ENCODE results near the gene SPACA6.
"Not testable (repeated sequence)": the region's sequence is repeated elsewhere in the genome, so short reads cannot be mapped to it uniquely, and the experiment has no call there.

SPACA6 gene, protein sequence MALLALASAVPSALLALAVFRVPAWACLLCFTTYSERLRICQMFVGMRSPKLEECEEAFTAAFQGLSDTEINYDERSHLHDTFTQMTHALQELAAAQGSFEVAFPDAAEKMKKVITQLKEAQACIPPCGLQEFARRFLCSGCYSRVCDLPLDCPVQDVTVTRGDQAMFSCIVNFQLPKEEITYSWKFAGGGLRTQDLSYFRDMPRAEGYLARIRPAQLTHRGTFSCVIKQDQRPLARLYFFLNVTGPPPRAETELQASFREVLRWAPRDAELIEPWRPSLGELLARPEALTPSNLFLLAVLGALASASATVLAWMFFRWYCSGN

DNA sequence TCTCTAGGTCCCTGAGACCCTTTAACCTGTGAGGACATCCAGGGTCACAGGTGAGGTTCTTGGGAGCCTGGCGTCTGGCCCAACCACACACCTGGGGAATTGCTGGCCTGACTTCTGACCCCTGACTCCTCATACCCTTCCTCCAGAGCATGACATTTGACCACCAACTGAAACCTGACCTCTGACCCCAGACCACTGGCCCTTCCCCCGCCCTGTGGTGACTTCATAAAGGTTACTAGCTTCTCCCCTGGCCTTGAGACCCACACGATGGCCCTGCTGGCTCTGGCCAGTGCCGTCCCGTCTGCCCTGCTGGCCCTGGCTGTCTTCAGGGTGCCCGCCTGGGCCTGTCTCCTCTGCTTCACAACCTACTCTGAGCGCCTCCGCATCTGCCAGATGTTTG lies at the start of gene SPACA6:
Gene SPACA6, plus strand, starts transcription at position 71 of the 400 bp plus-strand sequence. Its CDS starts 197 bp downstream, at position 268.
- DNase-seq = no peak
- Mint-ChIP-seq H3K36me3 (ENCODE audit: low read depth) (peaks cover 2% of the 10 kb centered on the region), H3K4me3 (no peak within 1 kb of the TSS), H3K27ac (peak within 1 kb of the TSS; percentile 16), H3K4me1 (ENCODE audit: low read depth) (peaks cover 15% of the 10 kb centered on the region), H3K9me3 (no peaks in the 10 kb centered on the region), H3K27me3 (peaks cover 4% of the 10 kb centered on the region)

DNA sequence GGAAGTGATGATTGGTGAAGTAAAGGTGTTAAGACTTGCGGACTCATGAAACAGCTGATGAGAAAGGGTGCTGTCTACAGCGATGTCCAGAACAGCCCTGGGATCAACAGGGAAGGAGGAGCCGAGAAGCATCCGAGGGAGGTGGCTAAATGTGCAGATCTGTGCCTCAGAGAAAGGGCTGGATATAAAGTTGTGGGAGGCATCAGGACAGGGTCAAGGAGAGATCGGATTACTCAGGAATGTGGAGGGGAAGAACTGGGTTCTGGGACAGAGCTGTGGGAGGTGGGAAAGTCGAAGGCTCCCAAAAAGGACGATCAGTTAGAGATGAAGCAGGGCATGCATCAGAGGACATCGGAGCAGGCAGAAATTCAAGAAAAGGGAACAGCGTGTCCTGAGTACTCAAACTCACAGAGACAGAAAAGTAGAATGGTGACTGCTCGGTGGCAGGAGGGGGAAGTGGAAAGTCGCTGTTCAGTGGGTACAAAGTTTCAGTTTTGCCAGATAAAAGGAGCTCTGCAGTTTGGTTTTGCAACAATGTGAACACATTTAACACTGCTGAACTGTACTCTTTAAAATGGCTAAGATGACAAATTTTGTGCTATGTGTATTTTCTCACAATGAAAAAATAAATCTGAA lies 48.4 kb upstream of the SPACA6 start:
- H3K4me3 Mint-ChIP-seq = no peak overlapping the region
- no peak overlapping the region for H3K27ac Mint-ChIP-seq
- H3K9me3 Mint-ChIP-seq = no peaks in the 10 kb centered on the region
- DNase-seq = no peak
- peaks cover 45% of the 10 kb centered on the region for H3K27me3 Mint-ChIP-seq
- no peaks in the 10 kb centered on the region for H3K36me3 Mint-ChIP-seq (ENCODE audit: low read depth)
- no peaks in the 10 kb centered on the region for H3K4me1 Mint-ChIP-seq (ENCODE audit: low read depth)

DNA sequence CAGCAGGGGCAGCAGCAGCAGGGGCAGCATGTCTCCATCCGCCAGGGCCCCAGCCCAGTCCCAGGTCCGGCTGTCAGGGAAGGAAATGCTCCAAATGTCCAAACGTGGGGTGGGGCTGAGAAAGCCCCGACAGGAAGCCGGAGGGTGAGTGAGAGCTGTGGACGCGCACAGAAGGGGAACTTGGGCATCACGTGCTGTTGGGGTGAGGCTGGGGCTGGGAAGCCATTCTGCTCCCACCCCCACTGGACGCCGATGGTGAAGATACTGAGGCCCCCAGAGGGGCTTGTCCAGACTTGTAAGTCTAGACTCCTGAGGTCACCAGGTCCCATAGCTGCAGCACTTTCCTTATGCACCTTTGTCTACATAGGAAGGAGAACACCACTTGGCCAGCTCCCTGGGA lies 46.4 kb upstream of the SPACA6 start, which contains the start of gene SIGLEC14:
Gene SIGLEC14, minus strand, starts transcription at position 96 of the 400 bp plus-strand sequence. Its CDS starts 66 bp downstream, at position 30.
- not testable (repeated sequence) for H3K36me3 Mint-ChIP-seq (ENCODE audit: low read depth); DNase-seq; H3K9me3 Mint-ChIP-seq; H3K27ac Mint-ChIP-seq; H3K4me1 Mint-ChIP-seq (ENCODE audit: low read depth); H3K4me3 Mint-ChIP-seq
- peaks cover 44% of the 10 kb centered on the region for H3K27me3 Mint-ChIP-seq

DNA sequence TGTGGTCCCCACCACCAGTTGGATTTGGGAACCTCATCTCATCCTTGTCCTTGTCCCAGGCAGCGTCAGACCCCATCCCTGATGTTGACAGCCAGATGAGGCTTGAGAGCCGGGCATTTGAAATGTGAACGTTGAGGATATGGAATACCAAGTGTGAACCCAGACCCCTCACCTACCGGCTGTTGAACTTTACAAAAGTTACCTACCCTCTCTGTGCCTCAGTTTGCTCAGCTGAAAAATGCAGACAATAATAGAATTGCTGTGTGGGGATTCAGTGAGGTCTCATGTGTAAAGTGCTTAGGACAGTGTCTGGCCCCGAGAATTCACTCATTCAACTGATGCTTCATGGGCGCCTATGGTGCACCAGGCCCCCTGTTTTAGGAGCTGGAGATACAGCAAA lies 45.8 kb upstream of the SPACA6 start:
- H3K4me3 Mint-ChIP-seq = no peak overlapping the region
- no peaks in the 10 kb centered on the region for H3K9me3 Mint-ChIP-seq
- no peaks in the 10 kb centered on the region for H3K36me3 Mint-ChIP-seq (ENCODE audit: low read depth)
- peaks cover 49% of the 10 kb centered on the region for H3K27me3 Mint-ChIP-seq
- DNase-seq = no peak
- H3K27ac Mint-ChIP-seq = no peak overlapping the region
- H3K4me1 Mint-ChIP-seq (ENCODE audit: low read depth) = no peaks in the 10 kb centered on the region

DNA sequence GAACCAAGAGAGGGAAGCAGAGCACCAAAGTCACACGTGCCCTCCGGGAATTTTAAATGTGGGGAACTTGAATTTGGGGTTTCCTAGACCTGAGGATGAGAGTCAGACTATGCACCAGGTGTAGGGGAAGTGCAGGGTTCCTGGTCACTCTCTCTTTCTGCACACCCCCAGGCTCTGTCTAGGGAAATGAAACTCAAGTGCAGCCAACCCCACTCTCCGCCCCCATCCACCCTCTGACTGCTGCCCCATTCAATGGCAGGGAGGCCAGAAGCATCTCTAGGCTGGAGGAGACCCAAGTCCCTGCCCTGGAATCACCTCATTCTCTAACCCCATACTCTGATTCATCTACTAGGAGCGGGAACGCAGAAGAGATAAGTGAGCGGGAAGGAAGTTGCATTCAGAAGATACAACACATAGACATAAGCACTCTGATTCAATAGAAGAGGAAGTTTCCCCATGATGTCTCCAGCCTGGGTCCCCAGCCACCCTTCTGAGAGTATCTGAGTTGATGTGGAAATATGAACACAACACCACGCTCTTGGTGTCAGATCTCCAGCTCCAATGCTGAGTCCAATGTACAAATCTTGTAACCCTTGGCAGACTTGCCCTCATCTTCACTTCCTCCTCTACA lies 41.8 kb upstream of the SPACA6 start:
- peaks cover 55% of the 10 kb centered on the region for H3K27me3 Mint-ChIP-seq
- no peak overlapping the region for H3K4me3 Mint-ChIP-seq
- no peak overlapping the region for H3K27ac Mint-ChIP-seq
- H3K4me1 Mint-ChIP-seq (ENCODE audit: low read depth) = no peaks in the 10 kb centered on the region
- peaks cover 5% of the 10 kb centered on the region for H3K9me3 Mint-ChIP-seq
- DNase-seq = no peak
- H3K36me3 Mint-ChIP-seq (ENCODE audit: low read depth) = no peaks in the 10 kb centered on the region

DNA sequence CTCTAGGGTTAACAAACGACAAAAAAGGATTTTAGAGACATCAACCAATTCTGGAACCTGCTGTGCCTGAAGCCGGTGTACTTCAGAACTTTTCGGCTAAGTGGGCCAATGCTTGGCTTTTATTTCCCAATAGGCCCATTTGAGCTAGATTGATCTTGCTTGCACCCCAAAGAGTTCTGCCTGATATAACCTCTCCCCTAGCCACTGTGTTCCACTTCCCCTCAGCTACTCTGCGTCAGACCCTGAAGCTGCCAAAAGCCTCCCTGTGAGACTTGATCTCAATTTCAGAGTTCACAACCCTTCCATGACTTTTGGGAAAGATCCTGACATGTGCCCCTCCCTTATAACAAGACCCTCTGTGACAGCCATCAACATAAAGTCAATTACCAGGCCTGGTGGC lies 40.9 kb upstream of the SPACA6 start:
- Mint-ChIP-seq H3K27ac (no peak overlapping the region), H3K4me1 (ENCODE audit: low read depth) (peaks cover 5% of the 10 kb centered on the region), H3K36me3 (ENCODE audit: low read depth) (no peaks in the 10 kb centered on the region), H3K4me3 (no peak overlapping the region), H3K9me3 (peaks cover 5% of the 10 kb centered on the region), H3K27me3 (peaks cover 53% of the 10 kb centered on the region)
- no peak for DNase-seq

DNA sequence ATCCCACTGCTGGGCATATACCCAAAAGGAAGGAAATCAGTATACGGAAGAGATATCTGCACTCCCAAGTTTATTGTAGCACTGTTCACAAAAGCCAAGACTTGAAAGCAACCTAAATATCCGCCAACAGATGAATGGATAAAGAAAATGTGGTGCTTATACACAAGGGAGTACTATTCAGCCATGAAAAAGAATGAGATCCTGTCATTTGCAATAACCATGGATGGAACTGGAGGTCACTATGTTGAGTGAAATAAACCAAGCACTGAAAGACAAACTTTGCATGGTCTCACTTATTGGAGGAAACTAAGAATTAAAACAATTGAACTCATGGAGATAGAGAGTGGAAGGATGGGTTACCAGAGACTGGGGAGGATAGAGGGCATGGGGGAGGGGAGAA lies 40.0 kb upstream of the SPACA6 start:
- no peak overlapping the region for H3K27ac Mint-ChIP-seq
- peaks cover 5% of the 10 kb centered on the region for H3K4me1 Mint-ChIP-seq (ENCODE audit: low read depth)
- no peaks in the 10 kb centered on the region for H3K36me3 Mint-ChIP-seq (ENCODE audit: low read depth)
- H3K27me3 Mint-ChIP-seq = peaks cover 49% of the 10 kb centered on the region
- peaks cover 5% of the 10 kb centered on the region for H3K9me3 Mint-ChIP-seq
- no peak overlapping the region for H3K4me3 Mint-ChIP-seq
- DNase-seq = no peak

DNA sequence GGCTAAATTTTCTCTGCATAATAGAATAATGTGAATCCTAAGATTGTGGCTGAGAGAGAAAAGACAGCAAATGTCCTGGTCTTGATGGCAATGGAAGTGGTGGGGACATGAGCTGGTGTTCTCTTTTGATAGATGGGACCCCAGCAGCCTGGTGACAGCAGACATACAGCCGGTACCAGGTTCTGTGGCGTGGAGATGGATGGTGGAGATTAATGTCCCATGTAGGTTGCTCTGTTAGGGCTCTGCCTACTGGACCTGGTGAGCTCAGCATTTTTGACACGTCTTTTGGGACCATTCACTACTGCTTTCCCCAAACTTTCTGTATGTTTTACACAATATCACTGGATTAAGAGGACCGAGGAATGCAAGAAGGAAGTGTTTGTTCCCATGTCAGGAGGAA lies 38.3 kb upstream of the SPACA6 start:
- Mint-ChIP-seq H3K9me3 (peaks cover 5% of the 10 kb centered on the region), H3K4me3 (no peak overlapping the region), H3K27me3 (peaks cover 39% of the 10 kb centered on the region), H3K36me3 (ENCODE audit: low read depth) (no peaks in the 10 kb centered on the region), H3K27ac (no peak overlapping the region), H3K4me1 (ENCODE audit: low read depth) (peaks cover 5% of the 10 kb centered on the region)
- no peak for DNase-seq

DNA sequence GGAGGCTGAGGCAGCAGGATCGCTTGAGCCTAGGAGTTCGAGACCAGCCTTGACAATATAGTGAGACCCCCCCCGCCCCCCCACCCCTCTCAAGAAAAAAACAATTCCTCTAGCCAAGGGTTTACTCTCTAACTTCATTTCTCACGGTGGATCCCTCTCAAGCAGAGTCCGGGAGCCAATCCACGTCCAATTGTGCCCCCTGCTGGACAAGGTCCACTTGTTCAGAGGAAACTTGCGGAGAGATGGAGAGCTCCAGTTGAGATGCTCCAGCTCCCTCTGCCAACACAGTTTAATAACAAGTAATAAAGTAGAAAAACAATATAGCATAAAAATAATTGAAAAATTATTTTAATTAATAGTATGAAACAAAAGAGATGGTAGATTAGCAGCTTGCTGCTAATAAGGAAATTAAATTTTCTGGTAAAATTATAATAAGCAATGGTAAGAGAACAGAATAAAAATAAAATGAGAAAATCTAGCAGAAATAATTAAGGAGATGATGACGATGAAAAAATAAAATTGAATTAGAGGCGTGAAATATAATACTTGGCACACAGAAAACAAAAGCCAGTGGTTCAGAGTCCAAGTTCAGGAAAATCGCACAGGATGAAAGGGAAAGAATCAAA lies 32.0 kb upstream of the SPACA6 start:
- peaks cover 5% of the 10 kb centered on the region for H3K4me1 Mint-ChIP-seq (ENCODE audit: low read depth)
- no peak overlapping the region for H3K4me3 Mint-ChIP-seq
- H3K27ac Mint-ChIP-seq = no peak overlapping the region
- no peaks in the 10 kb centered on the region for H3K36me3 Mint-ChIP-seq (ENCODE audit: low read depth)
- H3K27me3 Mint-ChIP-seq = peaks cover 35% of the 10 kb centered on the region
- DNase-seq = peak; percentile 68
- peaks cover 2% of the 10 kb centered on the region for H3K9me3 Mint-ChIP-seq

DNA sequence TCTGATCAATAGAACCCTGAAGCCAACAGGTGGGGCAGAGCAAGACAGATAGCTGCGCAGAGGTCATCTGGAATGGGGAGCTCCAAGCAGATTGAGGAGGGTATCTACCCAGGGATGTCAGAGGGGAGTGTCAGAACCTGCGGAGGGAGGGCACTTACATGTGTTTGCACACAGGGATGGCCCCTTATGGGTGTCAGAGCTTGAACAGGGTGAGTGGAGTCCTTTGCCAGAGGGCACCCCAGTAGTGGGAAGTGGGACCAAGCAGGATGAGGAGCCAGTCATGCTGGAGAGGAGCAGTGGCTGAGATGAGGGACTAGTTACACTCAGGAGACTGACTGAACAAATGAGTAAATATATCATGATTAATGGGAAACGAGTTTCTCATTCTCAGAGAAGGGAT lies 29.5 kb upstream of the SPACA6 start:
- no peak overlapping the region for H3K27ac Mint-ChIP-seq
- peaks cover 6% of the 10 kb centered on the region for H3K4me1 Mint-ChIP-seq (ENCODE audit: low read depth)
- H3K9me3 Mint-ChIP-seq = peaks cover 2% of the 10 kb centered on the region
- H3K27me3 Mint-ChIP-seq = peaks cover 41% of the 10 kb centered on the region
- no peak for DNase-seq
- no peak overlapping the region for H3K4me3 Mint-ChIP-seq
- H3K36me3 Mint-ChIP-seq (ENCODE audit: low read depth) = no peaks in the 10 kb centered on the region

DNA sequence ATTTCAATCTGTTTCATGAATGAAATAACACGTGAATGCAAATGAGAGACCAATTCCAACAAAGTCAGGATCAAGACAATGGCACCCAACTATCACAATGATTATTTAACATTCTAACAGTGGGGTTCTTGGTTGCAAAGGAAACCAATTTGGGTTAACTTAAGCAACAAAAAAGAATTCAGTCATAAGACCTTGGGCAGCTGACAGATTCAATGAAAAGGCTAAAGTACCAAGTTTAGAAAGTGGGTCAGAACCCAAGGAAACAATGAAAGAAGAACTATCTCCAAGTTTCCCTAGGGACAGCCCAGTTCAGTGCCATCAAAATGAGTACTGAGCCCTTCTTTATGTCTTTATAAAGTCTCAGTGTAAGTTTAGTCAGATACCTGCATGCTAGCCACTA lies 29.0 kb upstream of the SPACA6 start:
- Mint-ChIP-seq H3K27me3 (peaks cover 41% of the 10 kb centered on the region), H3K27ac (no peak overlapping the region), H3K4me3 (no peak overlapping the region), H3K36me3 (ENCODE audit: low read depth) (no peaks in the 10 kb centered on the region), H3K4me1 (ENCODE audit: low read depth) (peaks cover 10% of the 10 kb centered on the region), H3K9me3 (peaks cover 2% of the 10 kb centered on the region)
- no peak for DNase-seq

DNA sequence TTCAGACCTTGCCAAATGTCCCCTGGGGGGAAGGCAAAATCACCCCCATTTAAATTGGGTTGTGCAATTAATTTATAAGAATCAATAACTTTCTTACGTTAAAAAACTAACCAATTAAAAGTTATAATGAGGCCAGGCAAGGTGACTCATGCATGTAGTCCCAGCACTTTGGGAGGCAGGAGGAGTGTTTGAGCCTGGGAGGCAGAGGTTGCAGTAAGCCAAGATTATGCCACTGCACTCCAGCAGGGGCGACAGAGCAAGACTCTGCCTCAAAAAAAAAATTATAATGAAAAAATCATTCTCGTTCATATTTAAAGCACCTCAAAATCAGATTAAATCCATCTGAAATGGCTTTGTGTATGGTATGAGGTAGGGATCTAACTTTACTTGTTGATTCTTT lies 28.1 kb upstream of the SPACA6 start:
- Mint-ChIP-seq H3K27me3 (peaks cover 41% of the 10 kb centered on the region), H3K4me1 (ENCODE audit: low read depth) (peaks cover 17% of the 10 kb centered on the region), H3K27ac (no peak overlapping the region), H3K4me3 (no peak overlapping the region), H3K9me3 (peaks cover 2% of the 10 kb centered on the region), H3K36me3 (ENCODE audit: low read depth) (no peaks in the 10 kb centered on the region)
- no peak for DNase-seq

DNA sequence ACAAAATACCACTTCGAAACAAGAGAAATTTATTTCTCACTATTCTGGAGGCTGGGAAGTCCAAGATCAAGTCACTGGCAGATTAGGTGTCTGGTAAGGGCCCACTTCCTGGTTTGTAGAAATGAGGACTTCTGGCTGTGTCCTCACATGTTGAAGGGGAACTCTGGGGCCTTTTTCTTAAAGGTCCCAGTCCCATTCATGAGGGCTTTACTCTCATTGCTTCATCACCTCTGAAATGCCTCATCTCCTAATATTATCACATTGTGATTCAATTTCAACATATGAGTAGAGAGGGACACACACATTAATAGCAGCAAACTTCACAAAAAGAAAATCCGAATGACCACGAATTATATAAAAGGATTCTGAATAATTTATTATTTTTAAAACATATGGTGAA lies 24.9 kb upstream of the SPACA6 start:
- Mint-ChIP-seq H3K27ac (no peak overlapping the region), H3K9me3 (peaks cover 2% of the 10 kb centered on the region), H3K27me3 (peaks cover 26% of the 10 kb centered on the region), H3K4me1 (ENCODE audit: low read depth) (peaks cover 18% of the 10 kb centered on the region), H3K4me3 (no peak overlapping the region), H3K36me3 (ENCODE audit: low read depth) (no peaks in the 10 kb centered on the region)
- DNase-seq = no peak

DNA sequence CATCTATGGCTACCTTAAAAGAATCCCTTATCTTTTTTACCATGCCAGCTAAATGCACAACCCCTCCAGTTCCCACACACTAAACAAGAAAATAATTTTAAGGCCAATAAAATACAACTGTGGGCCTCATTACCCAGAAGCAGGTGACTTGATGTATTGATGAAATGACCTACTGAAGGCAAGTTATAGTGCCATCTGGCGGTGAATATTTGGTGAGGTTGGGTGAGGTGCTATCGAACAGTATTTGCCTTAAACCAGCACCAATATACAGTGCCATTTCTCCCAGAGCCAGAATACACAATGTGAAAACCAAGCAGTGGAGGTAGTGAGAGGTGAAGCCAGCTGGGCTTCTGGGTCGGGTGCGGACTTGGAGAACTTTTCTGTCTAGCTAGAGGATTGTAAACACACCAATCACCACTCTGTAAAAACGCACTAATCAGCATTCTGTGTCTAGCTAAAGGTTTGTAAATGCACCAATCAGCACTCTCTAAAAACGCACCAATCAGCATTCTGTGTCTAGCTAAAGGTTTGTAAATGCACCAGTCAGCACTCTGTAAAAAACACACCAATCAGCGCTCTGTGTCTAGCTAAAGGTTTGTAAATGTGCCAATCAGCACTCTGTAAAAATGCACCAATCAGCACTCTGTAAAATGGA lies 17.1 kb upstream of the SPACA6 start:
- H3K9me3 Mint-ChIP-seq; DNase-seq; H3K27me3 Mint-ChIP-seq; H3K36me3 Mint-ChIP-seq (ENCODE audit: low read depth); H3K4me3 Mint-ChIP-seq: not testable (repeated sequence)
- H3K27ac Mint-ChIP-seq = peak overlapping the region; percentile 89
- H3K4me1 Mint-ChIP-seq (ENCODE audit: low read depth) = peaks cover 14% of the 10 kb centered on the region
